ENCODE results near the gene RHNO1.
A peak's percentile ranks its signal among the peaks of the same experiment; 100 is the strongest.
"Not testable (repeated sequence)": the region's sequence is repeated elsewhere in the genome, so short reads cannot be mapped to it uniquely, and the experiment has no call there.

Gene RHNO1

GRCh38 chr12:2862876-2863275 is 14.1 kb upstream of the RHNO1 start:
- Histone ChIP-seq H3K4me1 (ENCODE audit: control insufficient read depth, insufficient read depth, low read length) (no peaks in the 10 kb centered on the region), H3K36me3 (ENCODE audit: control insufficient read depth in 2 of 2, insufficient read depth in 1 of 2, low read length in 2 of 2) (peaks cover 68 to 92% of the 10 kb centered on the region in 2 experiments), H3K27ac (ENCODE audit: extremely low read depth, low read depth, low read length) (no peak overlapping the region), H3K9me3 (ENCODE audit: control insufficient read depth, insufficient read depth, low read depth, low read length) (no peaks in the 10 kb centered on the region), H3K4me3 (ENCODE audit: low read depth, low read length) (no peak overlapping the region)
- POLR2A ChIA-PET: interaction anchor here (1.5 kb wide), 2 partner anchors 9 to 14 kb away, joined by 4 to 5 read pairs; partner anchors contain the start of genes FOXM1 and RHNO1
- CTCF ChIA-PET: interaction anchor here (0.5 to 1.7 kb wide), 5 partner anchors 9 to 172 kb away, joined by 3 to 8 read pairs (median 4); no protein-coding TSS in a partner anchor
- TF ChIP-seq SALL2 (tag by site-specific recombination; IDR thresholded peaks at IDR 0.05; ENCODE audit: borderline replicate concordance) (no peak), ZNF214 (tag by site-specific recombination; IDR thresholded peaks at IDR 0.05; ENCODE audit: borderline replicate concordance) (no peak), ZBTB21 (tag by site-specific recombination; IDR thresholded peaks at IDR 0.05) (no peak), ZNF292 (tag by site-specific recombination; IDR thresholded peaks at IDR 0.05; ENCODE audit: borderline replicate concordance, low read depth) (no peak), ZNF660 (tag by site-specific recombination; IDR thresholded peaks at IDR 0.05) (no peak), ZNF561 (tag by site-specific recombination; IDR thresholded peaks at IDR 0.05; ENCODE audit: borderline replicate concordance) (no peak), PRDM2 (tag by site-specific recombination; IDR thresholded peaks at IDR 0.05; ENCODE audit: borderline replicate concordance) (no peak), SCRT2 (tag by site-specific recombination; IDR thresholded peaks at IDR 0.05) (no peak), ATF2 (tag by site-specific recombination; IDR thresholded peaks at IDR 0.05; ENCODE audit: low read depth) (no peak), ZNF513 (tag by site-specific recombination; IDR thresholded peaks at IDR 0.05) (no peak)

- not testable (repeated sequence) for H3K27ac ChIP-seq (ENCODE audit: extremely low read depth, low read depth, low read length); H3K9me3 ChIP-seq (ENCODE audit: control insufficient read depth, insufficient read depth, low read depth, low read length); H3K4me3 ChIP-seq (ENCODE audit: low read depth, low read length); H3K4me1 ChIP-seq (ENCODE audit: control insufficient read depth, insufficient read depth, low read length)
- POLR2A ChIA-PET: interaction anchor here (1.3 to 1.5 kb wide), 3 partner anchors 9 to 14 kb away, joined by 4 to 7 read pairs (median 5); partner anchors contain the start of genes FOXM1 and RHNO1
- CTCF ChIA-PET: interaction anchor here (0.5 to 1.7 kb wide), 6 partner anchors 9 to 171 kb away, joined by 3 to 8 read pairs (median 4); partner anchors contain the start of gene TULP3
- peak; percentile 89 for TF ChIP-seq ZNF121 (tag by site-specific recombination; IDR thresholded peaks at IDR 0.05)
- peaks cover 70 to 92% of the 10 kb centered on the region in 2 experiments for H3K36me3 ChIP-seq (ENCODE audit: control insufficient read depth in 2 of 2, insufficient read depth in 1 of 2, low read length in 2 of 2)
These were observed 13.6 kb upstream of the RHNO1 start for GRCh38 chr12:2863402-2863801.

- no peaks in the 10 kb centered on the region for H3K4me1 ChIP-seq (ENCODE audit: control insufficient read depth, insufficient read depth, low read length)
- TF ChIP-seq ZNF133 (tag by site-specific recombination; IDR thresholded peaks at IDR 0.05) (0 out of 2 replicates have a peak, but pooled peaks have one; percentile 21), SP7 (tag by site-specific recombination; IDR thresholded peaks at IDR 0.05) (no peak), ZSCAN23 (tag by site-specific recombination; IDR thresholded peaks at IDR 0.05) (no peak)
- H3K36me3 ChIP-seq (ENCODE audit: control insufficient read depth in 2 of 2, insufficient read depth in 1 of 2, low read length in 2 of 2): peaks cover 64 to 92% of the 10 kb centered on the region in 2 experiments
- ChIA-PET CTCF (interaction anchor here (0.7 to 1.7 kb wide), 4 partner anchors 21 to 1768 kb away, joined by 3 to 5 read pairs (median 3); partner anchors contain the start of gene TULP3), POLR2A (interaction anchor here (1.3 to 1.5 kb wide), 3 partner anchors 9 to 13 kb away, joined by 4 to 7 read pairs (median 5); partner anchors contain the start of genes FOXM1 and RHNO1)
- H3K27ac ChIP-seq (ENCODE audit: extremely low read depth, low read depth, low read length): no peak overlapping the region
- H3K4me3 ChIP-seq (ENCODE audit: low read depth, low read length): no peak overlapping the region
- no peaks in the 10 kb centered on the region for H3K9me3 ChIP-seq (ENCODE audit: control insufficient read depth, insufficient read depth, low read depth, low read length)
These were observed 12.8 kb upstream of the RHNO1 start for GRCh38 chr12:2864198-2864597.

- H3K4me3 ChIP-seq (ENCODE audit: low read depth, low read length); H3K4me1 ChIP-seq (ENCODE audit: control insufficient read depth, insufficient read depth, low read length); POLR2A ChIA-PET; H3K9me3 ChIP-seq (ENCODE audit: control insufficient read depth, insufficient read depth, low read depth, low read length); H3K27ac ChIP-seq (ENCODE audit: extremely low read depth, low read depth, low read length): not testable (repeated sequence)
- peaks cover 70 to 96% of the 10 kb centered on the region in 2 experiments for H3K36me3 ChIP-seq (ENCODE audit: control insufficient read depth in 2 of 2, insufficient read depth in 1 of 2, low read length in 2 of 2)
- CTCF ChIA-PET: interaction anchor here (0.6 to 0.7 kb wide), 2 partner anchors 14 to 310 kb away, joined by 3 read pairs; no protein-coding TSS in a partner anchor
These were observed 7.9 kb upstream of the RHNO1 start for GRCh38 chr12:2868986-2869632.

Measured in HEK293 (cell line).